ENCODE measurements around the gene SOX10. TPM values are rescaled to one million over a fixed set of nuclear protein-coding genes. Genes with fewer than 3 reads are reported as not detected.

SOX10 gene
- total and polyA plus RNA-seq, 7 experiments from 2014 or later = not detected

DNA sequence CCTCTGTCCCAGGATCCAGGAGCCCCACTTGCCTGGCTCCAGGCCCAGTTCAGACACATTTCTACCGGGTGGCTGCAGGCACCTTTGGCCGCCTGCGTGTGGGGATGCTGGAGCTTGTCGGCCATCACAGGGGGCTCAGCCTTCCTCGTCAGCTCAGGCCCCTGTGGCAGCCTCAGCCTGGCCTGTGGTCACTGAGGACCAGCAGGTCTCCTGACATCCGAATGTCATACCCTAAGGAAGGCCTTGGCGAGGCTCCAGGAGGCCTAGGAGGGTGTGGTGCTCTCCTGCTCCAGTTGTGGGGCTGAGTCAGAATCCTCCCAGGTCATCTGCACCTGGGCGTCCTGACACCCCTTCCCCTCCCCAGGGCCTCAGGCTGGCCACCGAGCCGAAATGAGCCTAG, 14.9 kb upstream of the SOX10 start:
- ChIA-PET POLR2A (no interaction called here), CTCF (no interaction called here)
- intact Hi-C loops (cut with micrococcal nuclease) = no loop called here
- no peak overlapping the region for H3K4me3 ChIP-seq (ENCODE audit: low read length)
- Mint-ChIP-seq H3K27ac (no peak overlapping the region), H3K36me3 (peaks cover 0 to 8% (median 0%) of the 10 kb centered on the region in 5 donors), H3K27me3 (no peaks in the 10 kb centered on the region), H3K4me3 (no peak overlapping the region), H3K9me3 (no peaks in the 10 kb centered on the region), H3K4me1 (peaks cover 0 to 26% (median 0%) of the 10 kb centered on the region in 7 donors)
- H3K27ac ChIP-seq (ENCODE audit: low read depth, low read length) = no peak overlapping the region
- no peaks in the 10 kb centered on the region for H3K9me3 ChIP-seq (ENCODE audit: control insufficient read depth in 2 of 3, low read length in 3 of 3)
- no peak for ATAC-seq
- peaks cover 0 to 39% of the 10 kb centered on the region in 2 donors for H3K4me1 ChIP-seq (ENCODE audit: control insufficient read depth in 2 of 2, insufficient read depth in 2 of 2, low read length in 2 of 2)
- no peaks in the 10 kb centered on the region for H3K36me3 ChIP-seq (ENCODE audit: control insufficient read depth in 2 of 3, insufficient read depth in 3 of 3, low read length in 3 of 3)
- no peaks in the 10 kb centered on the region for H3K27me3 ChIP-seq (ENCODE audit: control insufficient read depth in 2 of 2, insufficient read depth in 2 of 2, low read length in 2 of 2)
- no peak for DNase-seq

DNA sequence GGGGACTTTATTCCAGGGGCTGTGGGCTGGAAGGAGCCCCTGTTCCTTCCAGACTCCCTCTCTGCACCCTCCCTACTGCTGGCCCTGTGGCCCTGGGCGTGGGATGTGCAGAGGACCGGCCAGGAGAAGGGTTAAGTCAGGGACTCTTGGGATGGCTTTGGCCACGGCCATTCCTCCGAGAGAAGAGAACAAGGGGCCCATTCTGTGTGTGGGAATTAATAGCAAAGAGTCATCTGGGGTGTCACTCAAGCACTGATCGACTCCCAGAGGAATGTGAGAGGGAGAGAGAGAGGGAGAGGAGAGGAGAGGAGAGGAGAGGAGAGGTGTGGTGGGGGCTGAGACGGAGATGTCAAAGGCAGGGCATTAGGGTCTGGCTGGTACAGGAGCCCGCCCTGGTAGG, 14.2 kb upstream of the SOX10 start:
- no peak overlapping the region for H3K27ac Mint-ChIP-seq
- peaks cover 0 to 5% (median 0%) of the 10 kb centered on the region in 5 donors for H3K36me3 Mint-ChIP-seq
- DNase-seq = no peak
- intact Hi-C loops (cut with micrococcal nuclease) = no loop called here
- H3K4me1 ChIP-seq (ENCODE audit: control insufficient read depth in 2 of 2, insufficient read depth in 2 of 2, low read length in 2 of 2) = peaks cover 0 to 43% of the 10 kb centered on the region in 2 donors
- no peak overlapping the region for H3K27ac ChIP-seq (ENCODE audit: low read depth, low read length)
- no peak overlapping the region for H3K4me3 Mint-ChIP-seq
- H3K4me1 Mint-ChIP-seq = peaks cover 0 to 26% (median 0%) of the 10 kb centered on the region in 7 donors
- ATAC-seq = no peak
- ChIA-PET POLR2A (no interaction called here), CTCF (no interaction called here)
- no peak overlapping the region for H3K4me3 ChIP-seq (ENCODE audit: low read length)
- no peaks in the 10 kb centered on the region for H3K9me3 Mint-ChIP-seq
- no peaks in the 10 kb centered on the region for H3K27me3 Mint-ChIP-seq
- H3K27me3 ChIP-seq (ENCODE audit: control insufficient read depth in 2 of 2, insufficient read depth in 2 of 2, low read length in 2 of 2) = no peaks in the 10 kb centered on the region
- H3K9me3 ChIP-seq (ENCODE audit: control insufficient read depth in 2 of 3, low read length in 3 of 3) = no peaks in the 10 kb centered on the region
- no peaks in the 10 kb centered on the region for H3K36me3 ChIP-seq (ENCODE audit: control insufficient read depth in 2 of 3, insufficient read depth in 3 of 3, low read length in 3 of 3)

DNA sequence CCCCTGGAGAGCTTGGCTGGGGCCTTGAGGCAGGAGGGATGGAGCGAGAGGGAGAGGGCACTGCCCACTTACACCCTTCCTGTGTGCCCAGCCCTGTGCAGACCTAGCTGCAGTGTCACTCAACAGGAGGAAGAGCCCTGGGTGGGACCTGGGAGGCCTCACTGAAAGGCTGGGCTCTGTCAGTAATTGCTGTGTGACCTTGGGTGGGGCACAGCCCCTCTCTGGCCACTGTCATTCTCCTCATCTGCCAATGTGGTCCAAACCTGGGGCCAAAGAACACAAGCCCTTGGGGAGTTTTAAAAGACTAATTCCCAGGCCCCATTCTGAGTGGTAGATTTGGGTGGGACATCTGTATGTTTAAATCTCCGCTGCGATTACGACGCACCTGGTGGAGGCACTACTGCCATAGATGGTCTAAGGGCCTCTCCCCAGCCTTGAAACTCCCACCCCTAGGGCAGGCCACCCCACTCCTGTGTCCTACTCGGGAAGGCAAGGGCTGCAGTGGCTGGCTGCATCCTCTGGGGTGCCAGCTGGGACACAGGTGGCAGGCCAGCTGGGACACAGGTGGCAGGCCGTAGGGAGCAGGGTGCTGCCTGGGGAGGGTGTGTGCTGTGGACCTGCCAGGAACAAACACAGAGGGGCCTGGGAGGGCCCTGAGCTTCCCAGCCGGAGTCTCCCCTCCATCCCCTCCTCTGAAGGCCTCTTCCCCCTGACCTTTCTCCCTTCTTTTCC, 12.3 kb upstream of the SOX10 start:
- H3K9me3 ChIP-seq (ENCODE audit: control insufficient read depth in 2 of 3, low read length in 3 of 3) = no peaks in the 10 kb centered on the region
- Mint-ChIP-seq H3K36me3 (peaks cover 0 to 13% (median 0%) of the 10 kb centered on the region in 5 donors), H3K9me3 (no peaks in the 10 kb centered on the region), H3K4me3 (no peak overlapping the region), H3K27ac (no peak overlapping the region), H3K27me3 (no peaks in the 10 kb centered on the region), H3K4me1 (peaks cover 0 to 26% (median 0%) of the 10 kb centered on the region in 7 donors)
- H3K4me3 ChIP-seq (ENCODE audit: low read length) = no peak overlapping the region
- no peaks in the 10 kb centered on the region for H3K27me3 ChIP-seq (ENCODE audit: control insufficient read depth in 2 of 2, insufficient read depth in 2 of 2, low read length in 2 of 2)
- no peak overlapping the region for H3K27ac ChIP-seq (ENCODE audit: low read depth, low read length)
- DNase-seq (no peak), ATAC-seq (no peak)
- H3K36me3 ChIP-seq (ENCODE audit: control insufficient read depth in 2 of 3, insufficient read depth in 3 of 3, low read length in 3 of 3) = no peaks in the 10 kb centered on the region
- peaks cover 0 to 52% of the 10 kb centered on the region in 2 donors for H3K4me1 ChIP-seq (ENCODE audit: control insufficient read depth in 2 of 2, insufficient read depth in 2 of 2, low read length in 2 of 2)
- intact Hi-C loops (cut with micrococcal nuclease) = no loop called here
- CTCF ChIA-PET = no interaction called here
- POLR2A ChIA-PET = no interaction called here

DNA sequence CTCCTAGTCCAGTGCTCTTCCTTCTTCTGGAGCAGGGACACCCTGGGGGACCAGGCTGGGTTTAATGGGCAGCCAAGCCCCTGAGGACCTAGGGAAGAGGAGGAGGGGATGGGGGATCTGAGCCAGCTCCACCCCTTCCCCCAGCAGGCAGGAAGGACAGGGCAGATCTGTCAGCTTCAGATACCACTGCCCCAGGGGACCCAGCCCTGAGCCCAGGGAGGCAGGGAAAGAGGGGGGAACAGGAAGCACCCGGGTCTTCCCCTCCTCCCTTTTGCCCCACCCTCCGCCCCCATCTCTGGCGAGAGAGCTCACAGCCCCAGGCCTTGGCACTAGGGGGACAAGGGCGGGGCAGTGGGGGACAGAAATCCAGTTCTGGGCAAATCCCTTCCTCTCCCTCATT, 11.7 kb upstream of the SOX10 start:
- Histone ChIP-seq H3K4me1 (ENCODE audit: control insufficient read depth in 2 of 2, insufficient read depth in 2 of 2, low read length in 2 of 2) (peaks cover 0 to 52% of the 10 kb centered on the region in 2 donors), H3K36me3 (ENCODE audit: control insufficient read depth in 2 of 3, insufficient read depth in 3 of 3, low read length in 3 of 3) (no peaks in the 10 kb centered on the region), H3K4me3 (ENCODE audit: low read length) (no peak overlapping the region), H3K9me3 (ENCODE audit: control insufficient read depth in 2 of 3, low read length in 3 of 3) (no peaks in the 10 kb centered on the region), H3K27ac (ENCODE audit: low read depth, low read length) (no peak overlapping the region), H3K27me3 (ENCODE audit: control insufficient read depth in 2 of 2, insufficient read depth in 2 of 2, low read length in 2 of 2) (no peaks in the 10 kb centered on the region)
- H3K9me3 Mint-ChIP-seq = no peaks in the 10 kb centered on the region
- H3K4me3 Mint-ChIP-seq = no peak overlapping the region
- POLR2A ChIA-PET = no interaction called here
- intact Hi-C loops (cut with micrococcal nuclease) = no loop called here
- no peak overlapping the region for H3K27ac Mint-ChIP-seq
- no peak for DNase-seq
- CTCF ChIA-PET = no interaction called here
- H3K27me3 Mint-ChIP-seq = no peaks in the 10 kb centered on the region
- peaks cover 0 to 26% (median 0%) of the 10 kb centered on the region in 7 donors for H3K4me1 Mint-ChIP-seq
- peaks cover 0 to 9% (median 0%) of the 10 kb centered on the region in 5 donors for H3K36me3 Mint-ChIP-seq
- ATAC-seq = no peak

DNA sequence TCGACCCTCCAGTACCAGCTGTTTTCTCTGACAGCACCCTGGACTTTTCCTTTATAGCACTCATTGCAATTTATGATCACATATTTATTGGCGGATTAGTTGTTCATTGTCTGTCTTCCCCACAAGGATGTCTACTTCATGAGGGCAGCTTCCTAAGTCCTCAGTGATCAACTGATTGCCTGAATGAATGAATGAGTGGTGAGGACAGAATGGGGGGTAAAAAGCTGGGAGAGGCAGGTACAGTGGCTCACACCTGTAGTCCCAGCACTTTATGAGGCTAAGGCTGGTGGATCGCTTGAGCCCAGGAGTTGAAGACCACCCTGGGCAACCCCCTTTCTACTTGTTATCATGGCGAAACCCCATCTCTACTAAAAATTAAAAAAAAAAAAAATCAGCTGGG, 11.1 kb upstream of the SOX10 start:
- no peak overlapping the region for H3K4me3 Mint-ChIP-seq

DNA sequence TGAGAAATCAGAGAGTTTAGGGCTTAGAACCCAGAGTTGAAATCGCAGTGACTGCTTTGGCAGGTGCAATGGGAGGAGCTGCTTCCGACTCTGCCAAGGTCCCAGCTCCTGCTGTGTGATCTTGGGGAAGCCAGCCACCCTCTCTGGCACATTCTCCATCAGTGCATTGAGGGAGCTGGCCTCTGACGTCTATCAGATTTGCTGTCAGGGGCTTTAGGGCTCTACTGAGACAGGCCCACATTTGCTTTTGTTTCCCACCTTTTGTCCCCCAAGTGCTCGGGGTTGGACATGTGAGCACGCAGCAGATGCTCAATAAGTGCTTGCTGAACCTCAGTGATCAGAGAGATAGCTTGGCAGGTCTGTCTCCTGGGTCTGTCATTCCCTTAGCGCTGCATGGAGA, 10.6 kb upstream of the SOX10 start:
- no peaks in the 10 kb centered on the region for H3K9me3 Mint-ChIP-seq
- Histone ChIP-seq H3K36me3 (ENCODE audit: control insufficient read depth in 2 of 3, insufficient read depth in 3 of 3, low read length in 3 of 3) (no peaks in the 10 kb centered on the region), H3K9me3 (ENCODE audit: control insufficient read depth in 2 of 3, low read length in 3 of 3) (no peaks in the 10 kb centered on the region), H3K27ac (ENCODE audit: low read depth, low read length) (no peak overlapping the region), H3K4me1 (ENCODE audit: control insufficient read depth in 2 of 2, insufficient read depth in 2 of 2, low read length in 2 of 2) (peaks cover 0 to 52% of the 10 kb centered on the region in 2 donors), H3K27me3 (ENCODE audit: control insufficient read depth in 2 of 2, insufficient read depth in 2 of 2, low read length in 2 of 2) (no peaks in the 10 kb centered on the region), H3K4me3 (ENCODE audit: low read length) (no peak overlapping the region)
- peaks cover 0 to 11% (median 0%) of the 10 kb centered on the region in 5 donors for H3K36me3 Mint-ChIP-seq
- ChIA-PET CTCF (no interaction called here), POLR2A (no interaction called here)
- no peak overlapping the region for H3K27ac Mint-ChIP-seq
- H3K4me1 Mint-ChIP-seq = peaks cover 0 to 26% (median 0%) of the 10 kb centered on the region in 7 donors
- H3K27me3 Mint-ChIP-seq = no peaks in the 10 kb centered on the region
- ATAC-seq (no peak), DNase-seq (no peak)
- no peak overlapping the region for H3K4me3 Mint-ChIP-seq
- intact Hi-C loops (cut with micrococcal nuclease) = no loop called here

More for the DNA sequence above, 11.1 kb upstream of the SOX10 start:
- no peaks in the 10 kb centered on the region for H3K27me3 Mint-ChIP-seq
- intact Hi-C loops (cut with micrococcal nuclease) = no loop called here
- DNase-seq = no peak
- no peaks in the 10 kb centered on the region for H3K9me3 ChIP-seq (ENCODE audit: control insufficient read depth in 2 of 3, low read length in 3 of 3)
- H3K9me3 Mint-ChIP-seq = no peaks in the 10 kb centered on the region
- H3K36me3 Mint-ChIP-seq = peaks cover 0 to 11% (median 0%) of the 10 kb centered on the region in 5 donors
- H3K4me1 ChIP-seq (ENCODE audit: control insufficient read depth in 2 of 2, insufficient read depth in 2 of 2, low read length in 2 of 2) = peaks cover 0 to 52% of the 10 kb centered on the region in 2 donors
- ChIA-PET POLR2A (no interaction called here), CTCF (no interaction called here)
- H3K4me1 Mint-ChIP-seq = peaks cover 0 to 26% (median 0%) of the 10 kb centered on the region in 7 donors
- no peak overlapping the region for H3K4me3 ChIP-seq (ENCODE audit: low read length)
- no peak overlapping the region for H3K27ac ChIP-seq (ENCODE audit: low read depth, low read length)
- no peak for ATAC-seq
- H3K36me3 ChIP-seq (ENCODE audit: control insufficient read depth in 2 of 3, insufficient read depth in 3 of 3, low read length in 3 of 3) = no peaks in the 10 kb centered on the region
- no peaks in the 10 kb centered on the region for H3K27me3 ChIP-seq (ENCODE audit: control insufficient read depth in 2 of 2, insufficient read depth in 2 of 2, low read length in 2 of 2)
- H3K27ac Mint-ChIP-seq = no peak overlapping the region

DNA sequence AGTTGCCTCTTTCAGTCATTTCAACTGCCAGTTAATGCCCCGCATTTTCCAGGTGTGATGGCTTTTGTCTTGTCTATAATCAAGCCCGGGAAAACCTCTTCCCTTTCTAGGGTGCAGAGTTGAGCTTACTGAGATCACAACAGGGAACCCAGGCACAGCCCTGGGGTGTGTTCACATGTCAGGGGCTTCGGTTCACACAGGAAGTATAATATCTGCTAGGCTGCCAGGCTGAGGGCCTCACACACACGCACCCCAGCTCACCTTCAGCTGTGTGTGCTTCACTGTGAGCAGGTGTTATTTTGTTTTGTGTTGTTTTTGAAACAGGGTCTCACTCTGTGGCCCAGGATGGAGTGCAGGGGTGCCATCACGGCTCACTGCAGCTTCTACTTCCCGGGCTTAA, 9.7 kb upstream of the SOX10 start:
- H3K9me3 ChIP-seq (ENCODE audit: control insufficient read depth in 2 of 3, low read length in 3 of 3) = no peaks in the 10 kb centered on the region
- H3K4me1 ChIP-seq (ENCODE audit: control insufficient read depth in 2 of 2, insufficient read depth in 2 of 2, low read length in 2 of 2) = peaks cover 0 to 49% of the 10 kb centered on the region in 2 donors
- Mint-ChIP-seq H3K4me3 (no peak overlapping the region), H3K27ac (no peak overlapping the region), H3K36me3 (peaks cover 0 to 11% (median 0%) of the 10 kb centered on the region in 5 donors), H3K4me1 (peaks cover 0 to 26% (median 0%) of the 10 kb centered on the region in 7 donors), H3K9me3 (no peaks in the 10 kb centered on the region), H3K27me3 (no peaks in the 10 kb centered on the region)
- intact Hi-C loops (cut with micrococcal nuclease) = no loop called here
- ChIA-PET POLR2A (no interaction called here), CTCF (no interaction called here)
- no peak overlapping the region for H3K4me3 ChIP-seq (ENCODE audit: low read length)
- H3K36me3 ChIP-seq (ENCODE audit: control insufficient read depth in 2 of 3, insufficient read depth in 3 of 3, low read length in 3 of 3) = no peaks in the 10 kb centered on the region
- H3K27me3 ChIP-seq (ENCODE audit: control insufficient read depth in 2 of 2, insufficient read depth in 2 of 2, low read length in 2 of 2) = no peaks in the 10 kb centered on the region
- no peak overlapping the region for H3K27ac ChIP-seq (ENCODE audit: low read depth, low read length)
- DNase-seq = no peak
- peak; percentile 88 for ATAC-seq
